Activated naive CD8-positive, alpha-beta T cell treated with anti-CD3 and anti-CD28 coated beads, Interleukin-2, amount 50 U/mL, for 16 hours (primary cell): ENCODE results near the gene UGT1A8.
"Not testable (repeated sequence)": the region's sequence is repeated elsewhere in the genome, so short reads cannot be mapped to it uniquely, and the experiment has no call there.

Source experiments
- DNase-seq: peaks from one replicate; pipeline ENCODE4 v3.0.0-alpha.2; 2020; ENCODE audit warnings: low read depth, low spot score

UGT1A8 gene

GRCh38 chr2:233714121-233714520, 96.7 kb downstream of the UGT1A8 start:
- DNase-seq: no peak

- DNase-seq: no peak
These were observed 101.1 kb downstream of the UGT1A8 start, which contains the start of gene UGT1A4 for GRCh38 chr2:233718552-233718951. TSS of gene UGT1A4 (plus strand) at chr2:233718736. CDS start at chr2:233718821, 85 bp downstream.

GRCh38 chr2:233728723-233729301, 111.4 kb downstream of the UGT1A8 start, which contains the start of gene UGT1A3:
TSS of gene UGT1A3 (plus strand) at chr2:233729042. CDS start at chr2:233729127, 85 bp downstream.
- no peak for DNase-seq

DNA sequence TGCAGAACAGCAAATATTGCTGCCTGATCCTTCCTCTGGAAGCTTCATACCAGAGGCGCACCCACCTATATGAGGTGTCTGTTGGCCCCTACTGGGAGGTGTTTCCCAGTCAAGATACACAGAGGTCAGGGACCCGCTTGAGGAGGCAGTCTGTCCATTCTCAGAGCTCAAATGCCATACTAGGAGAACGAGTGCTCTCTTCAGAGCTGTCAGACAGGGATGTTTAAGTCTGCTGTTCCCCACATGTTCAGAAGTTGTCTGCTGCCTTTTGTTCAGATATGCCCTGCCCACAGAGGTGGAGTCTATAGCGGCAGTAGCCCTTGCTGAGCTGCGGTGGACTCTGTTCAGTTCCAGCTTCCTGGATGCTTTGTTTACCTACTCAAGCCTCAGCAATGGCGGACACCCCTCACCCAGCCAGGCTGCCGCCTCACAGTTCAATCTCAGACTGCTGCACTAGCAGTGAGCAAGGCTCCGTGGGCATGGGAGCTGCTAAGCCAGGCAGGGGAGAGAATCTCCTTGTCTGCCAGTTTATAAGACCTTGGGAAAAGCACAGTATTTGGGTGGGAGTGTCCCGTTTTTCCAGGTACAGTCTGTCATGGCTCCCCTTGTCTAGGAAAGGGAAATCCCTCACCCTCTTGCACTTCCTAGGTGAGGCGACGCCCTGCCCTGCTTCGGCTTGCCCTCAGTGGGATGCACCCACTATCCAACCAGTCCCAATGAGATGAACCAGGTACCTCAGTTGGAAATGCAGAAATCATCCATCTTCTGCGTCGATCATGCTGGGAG, 119.6 kb downstream of the UGT1A8 start:
- not testable (repeated sequence) for DNase-seq

- no peak for DNase-seq
These were observed 123.4 kb downstream of the UGT1A8 start for GRCh38 chr2:233740870-233741269.

DNA sequence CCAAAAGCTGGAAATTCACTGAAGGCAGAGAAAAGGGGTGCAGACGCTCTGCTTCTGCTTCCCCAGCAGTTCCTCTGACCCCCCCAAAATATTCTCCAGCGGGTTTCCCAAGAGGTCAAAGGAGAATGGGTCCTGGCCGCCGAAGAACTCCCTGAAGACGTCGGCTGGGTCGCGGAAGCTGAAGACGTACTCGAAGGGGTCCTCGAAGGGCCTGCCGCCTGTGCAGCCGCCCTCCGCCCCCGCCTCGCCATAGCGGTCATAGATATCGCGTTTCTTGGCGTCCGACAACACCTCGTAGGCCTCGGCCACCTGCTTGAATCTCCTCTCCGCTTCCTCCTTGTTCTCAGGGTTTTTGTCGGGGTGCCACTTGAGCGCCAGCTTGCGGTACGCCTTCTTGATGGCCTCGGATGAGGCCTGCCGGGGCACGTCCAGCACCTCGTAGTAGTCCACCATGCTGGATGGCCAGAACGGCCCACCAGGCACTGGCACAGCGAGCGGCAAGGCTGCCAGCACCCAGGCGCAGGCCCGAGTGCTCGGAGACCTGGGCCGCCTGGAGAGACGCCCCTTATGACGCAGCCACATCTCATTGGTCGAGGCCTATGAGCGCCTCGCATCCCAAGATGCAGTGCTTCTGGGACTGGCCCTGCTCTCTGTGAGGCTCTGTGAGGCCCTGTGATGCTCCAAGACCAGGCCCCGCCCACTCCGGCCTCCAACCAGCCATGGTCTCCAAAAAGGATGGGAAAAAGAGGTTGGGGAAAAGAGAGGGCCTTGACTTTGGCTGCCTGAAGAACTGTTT, 126.2 kb downstream of the UGT1A8 start:
- DNase-seq: no peak

DNA sequence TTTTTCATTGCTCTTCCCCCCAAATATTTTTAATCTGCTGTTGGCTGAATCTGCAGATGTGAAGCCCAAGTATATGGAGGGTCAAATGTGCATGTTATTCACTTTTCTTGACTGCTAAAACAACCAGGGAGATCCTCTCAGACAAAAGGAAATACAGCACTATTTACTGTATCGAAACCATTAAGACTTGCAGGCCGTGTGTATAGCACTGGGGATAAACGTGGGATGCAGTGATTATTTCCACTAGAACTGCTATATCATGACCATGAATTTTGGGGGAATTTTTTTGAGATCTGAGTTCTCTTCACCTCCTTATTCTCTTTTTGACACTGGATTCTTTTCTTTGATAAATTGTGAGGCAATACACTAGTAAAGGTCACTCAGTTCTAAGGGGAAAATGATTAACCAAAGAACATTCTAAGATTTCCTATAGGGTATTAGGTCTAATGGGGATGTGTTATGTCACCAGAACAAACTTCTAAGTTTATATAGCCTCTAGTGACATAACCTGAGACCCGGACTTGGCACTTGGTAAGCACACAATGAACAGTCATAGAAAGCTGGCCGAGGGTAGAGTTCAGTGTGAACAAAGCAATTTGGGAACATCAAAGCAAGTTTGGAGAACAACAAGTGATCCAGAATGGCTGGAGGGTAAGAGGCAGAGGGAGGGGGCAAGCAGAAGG, 127.8 kb downstream of the UGT1A8 start:
- no peak for DNase-seq

DNA sequence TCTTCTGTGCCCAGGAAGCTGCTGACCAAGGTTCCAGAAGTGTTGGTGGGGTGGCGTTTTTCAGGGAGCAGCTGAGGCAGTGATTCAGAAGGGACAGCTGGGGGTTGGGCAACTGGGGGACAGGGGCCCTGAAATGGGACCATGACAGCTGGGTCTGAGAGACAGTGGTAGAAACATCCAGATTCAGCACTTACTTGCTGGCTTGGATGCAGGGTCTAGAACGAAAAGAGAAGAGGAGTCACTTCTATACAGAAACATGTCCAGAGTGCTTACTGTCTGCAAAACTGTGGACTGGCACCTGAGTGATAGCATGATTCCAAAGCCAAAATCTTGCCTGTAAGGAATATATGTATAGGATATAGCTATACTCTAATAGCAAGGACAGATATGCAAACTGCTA, 128.4 kb downstream of the UGT1A8 start:
- DNase-seq: not testable (repeated sequence)

GRCh38 chr2:233746475-233747282, 129.2 kb downstream of the UGT1A8 start:
- no peak for DNase-seq

DNA sequence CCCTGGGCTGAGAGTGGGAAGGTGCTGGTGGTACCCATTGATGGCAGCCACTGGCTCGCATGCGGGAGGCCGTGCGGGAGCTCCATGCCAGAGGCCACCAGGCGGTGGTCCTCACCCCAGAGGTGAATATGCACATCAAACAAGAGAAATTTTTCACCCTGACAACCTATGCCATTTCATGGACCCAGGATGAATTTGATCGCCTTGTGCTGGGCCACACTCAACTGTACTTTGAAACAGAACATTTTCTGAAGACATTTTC, 129.8 kb downstream of the UGT1A8 start:
- DNase-seq: no peak

GRCh38 chr2:233750689-233751088, 133.3 kb downstream of the UGT1A8 start:
- DNase-seq: not testable (repeated sequence)

DNA sequence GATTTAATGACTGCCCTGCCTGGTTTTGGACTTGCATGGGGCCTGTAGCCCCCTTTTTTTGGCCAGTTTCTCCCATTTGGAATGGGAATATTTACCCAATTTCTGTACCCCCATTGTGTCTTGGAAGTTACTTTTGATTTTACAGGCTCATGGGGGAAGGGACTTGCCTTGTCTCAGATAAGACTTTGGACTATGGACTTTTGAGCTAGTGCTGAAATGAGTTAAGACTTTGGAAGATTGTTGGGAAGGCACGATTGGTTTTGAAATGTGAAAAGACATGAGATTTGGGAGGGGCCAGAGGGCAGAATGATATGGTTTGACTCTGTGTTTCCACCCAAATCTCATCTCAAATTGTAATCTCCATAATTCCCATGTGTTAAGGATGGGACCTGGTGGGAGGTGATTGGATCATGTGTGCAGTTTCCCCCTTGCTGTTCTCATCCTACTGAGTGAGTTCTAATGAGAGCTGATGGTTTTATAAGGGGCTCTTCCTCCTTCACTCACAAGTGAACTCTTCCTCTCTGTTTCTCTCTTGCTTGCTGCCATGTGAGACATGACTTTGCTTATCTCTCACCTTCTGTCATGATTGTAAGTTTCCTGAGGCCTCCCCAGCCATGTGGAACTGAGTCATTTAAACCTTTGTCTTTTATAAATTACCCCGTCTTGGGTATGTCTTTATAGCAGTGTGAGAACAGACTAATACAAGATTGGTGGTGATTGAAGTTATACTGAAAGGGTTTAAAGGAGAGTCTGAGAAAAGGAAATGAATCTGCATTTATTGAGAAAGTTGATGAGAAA, 134.0 kb downstream of the UGT1A8 start:
- not testable (repeated sequence) for DNase-seq

- no peak for DNase-seq
These were observed 137.6 kb downstream of the UGT1A8 start for GRCh38 chr2:233754872-233755611.

- DNase-seq: no peak
These were observed 139.1 kb downstream of the UGT1A8 start for GRCh38 chr2:233756429-233757081.

GRCh38 chr2:233758141-233758540, 140.7 kb downstream of the UGT1A8 start:
- no peak for DNase-seq

DNA sequence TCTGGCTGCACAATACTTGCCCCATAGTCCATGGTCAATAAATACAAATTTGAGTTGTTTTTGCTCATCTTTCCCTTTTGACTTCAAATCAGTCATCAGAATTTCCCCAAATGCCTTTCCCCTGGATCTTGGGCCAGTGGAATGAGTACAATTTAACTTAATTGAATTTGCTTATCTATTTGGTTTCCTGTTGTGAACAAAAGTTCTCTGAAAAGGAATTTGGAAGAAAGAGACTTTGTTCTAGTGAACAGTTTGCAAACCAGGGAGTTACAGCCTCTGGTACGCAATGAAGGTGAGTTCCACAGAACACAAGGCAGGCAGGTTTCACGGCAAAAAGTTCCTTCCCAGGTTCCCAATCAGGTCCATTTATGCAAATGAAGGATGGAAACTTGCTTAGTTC, 141.4 kb downstream of the UGT1A8 start:
- no peak for DNase-seq

- no peak for DNase-seq
These were observed 142.6 kb downstream of the UGT1A8 start, which contains the start of gene UGT1A1 for GRCh38 chr2:233760043-233760442. TSS of gene UGT1A1 (plus strand) at chr2:233760270. CDS start at chr2:233760288, 18 bp downstream.

DNA sequence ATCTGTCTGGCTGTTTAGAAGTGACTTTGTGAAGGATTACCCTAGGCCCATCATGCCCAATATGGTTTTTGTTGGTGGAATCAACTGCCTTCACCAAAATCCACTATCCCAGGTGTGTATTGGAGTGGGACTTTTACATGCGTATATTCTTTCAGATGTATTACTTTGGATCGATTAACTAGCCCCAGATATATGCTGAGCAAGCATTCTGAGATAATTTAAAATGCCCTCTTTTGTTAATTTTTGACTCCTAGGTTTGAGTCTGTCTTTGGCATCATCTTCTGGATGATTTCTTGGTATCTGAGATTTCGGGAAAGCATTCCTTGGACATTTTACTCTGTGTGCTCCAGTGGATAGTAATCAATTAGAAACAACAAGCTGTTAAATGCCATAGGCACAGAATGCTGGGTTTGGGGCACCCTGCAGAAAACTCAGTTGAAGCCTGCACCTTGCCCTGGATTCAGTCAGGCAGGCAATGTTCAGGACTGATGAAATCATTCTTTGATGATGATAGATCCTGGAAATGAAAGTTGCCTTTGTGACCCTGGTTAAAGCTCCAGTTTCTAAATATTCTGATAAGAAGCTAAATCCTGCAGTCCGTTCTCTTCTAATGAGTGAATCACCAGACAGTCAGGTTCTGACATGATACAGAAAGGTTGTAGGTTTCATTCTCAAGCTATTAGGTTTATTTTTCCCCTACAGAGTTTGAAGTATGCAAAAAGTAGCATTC, 143.8 kb downstream of the UGT1A8 start:
- no peak for DNase-seq
